Stimulated activated naive B cell treated with anti-CD40 and anti-IgM and Interleukin-4, amounts not matched to agents 10 μg/mL and 1 μg/mL and 100 μg/mL, for 72 hours (primary cell): ENCODE measurements around the gene LLGL2.

Source experiments
- ATAC-seq, 2 donors: fragments of 150-1000 bp; cut with Tn5 transposase; replicated peaks; 2 replicates each; pipeline ENCODE4 v1.10.0; 2021; ENCODE audit warnings: moderate library complexity in 1 of 2
- DNase-seq: peaks from one replicate; pipeline ENCODE4 v3.0.0; 2021
- H3K27ac Mint-ChIP-seq: one replicate; pipeline ENCODE4 v1.8.0; 2022; ENCODE audit warnings: mild to moderate bottlenecking, mixed read lengths
- H3K27me3 Mint-ChIP-seq, 2 donors: one replicate each; pipeline ENCODE4 v1.8.0; 2022; ENCODE audit warnings: mixed read lengths in 2 of 2
- H3K36me3 Mint-ChIP-seq, 2 donors: one replicate each; pipeline ENCODE4 v1.8.0; 2022; ENCODE audit warnings: mixed read lengths in 2 of 2, mild to moderate bottlenecking in 1 of 2
- H3K4me1 Mint-ChIP-seq, 2 donors: one replicate each; pipeline ENCODE4 v1.8.0; 2022; ENCODE audit warnings: mixed read lengths in 2 of 2, mild to moderate bottlenecking in 1 of 2
- H3K4me3 Mint-ChIP-seq, 2 donors: one replicate each; pipeline ENCODE4 v1.8.0; 2022; ENCODE audit warnings: mild to moderate bottlenecking in 2 of 2, mixed read lengths in 2 of 2, moderate library complexity in 1 of 2
- H3K9me3 Mint-ChIP-seq, 2 donors: one replicate each; pipeline ENCODE4 v1.8.0; 2022; ENCODE audit warnings: mixed read lengths in 2 of 2, mild to moderate bottlenecking in 1 of 2

LLGL2 gene

DNA sequence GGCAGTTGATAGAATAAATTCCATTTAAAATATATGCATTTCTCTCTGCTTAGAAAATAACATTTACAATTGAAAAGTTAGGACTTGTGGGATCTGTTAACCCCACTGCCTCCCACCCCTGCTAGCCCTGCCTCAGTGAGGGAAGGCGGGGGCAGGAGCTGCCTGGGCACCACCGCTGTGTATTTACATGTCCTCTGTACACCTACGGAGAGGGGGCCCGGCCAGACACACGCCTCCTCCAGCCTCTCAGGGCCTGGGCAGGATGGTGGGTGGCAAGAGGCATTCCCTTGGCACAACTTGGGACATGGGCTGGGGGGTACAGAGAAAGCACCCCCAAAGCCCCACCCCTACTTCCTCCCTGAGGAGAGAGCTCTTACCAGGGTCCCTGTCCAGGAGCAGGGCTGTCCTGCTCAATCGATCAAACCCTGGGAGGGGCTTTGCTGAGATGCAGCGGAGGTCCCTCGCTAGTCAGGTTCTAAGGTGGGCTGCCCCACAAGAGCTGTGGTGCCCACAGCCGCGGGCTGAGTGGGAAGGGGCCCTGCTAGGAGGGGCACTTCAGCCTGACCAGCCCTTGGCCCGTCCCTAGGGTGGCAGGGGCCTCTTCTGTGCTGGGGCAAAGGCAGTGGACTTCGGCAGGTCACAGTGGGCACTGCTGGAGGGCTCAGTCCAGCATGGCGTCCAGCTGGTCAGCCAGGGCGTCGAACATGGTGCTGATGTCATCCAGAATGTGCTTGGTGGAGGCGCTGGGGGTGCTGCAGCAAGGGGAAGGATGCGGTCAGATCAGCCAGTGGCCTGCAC lies 24.9 kb upstream of the LLGL2 start:
- no peak for DNase-seq
- H3K4me3 Mint-ChIP-seq, result no peak overlapping the region
- no peak overlapping the region for H3K27ac Mint-ChIP-seq
- peaks cover 18 to 30% of the 10 kb centered on the region in 2 donors for H3K36me3 Mint-ChIP-seq
- H3K9me3 Mint-ChIP-seq, result no peaks in the 10 kb centered on the region
- H3K4me1 Mint-ChIP-seq, result peaks cover 0 to 5% of the 10 kb centered on the region in 2 donors
- no peaks in the 10 kb centered on the region for H3K27me3 Mint-ChIP-seq
- ATAC-seq, result no peak

GRCh38 chr17:75501378-75502071 lies 24.0 kb upstream of the LLGL2 start:
- DNase-seq (no peak), ATAC-seq (no peak)
- Mint-ChIP-seq H3K27ac (no peak overlapping the region), H3K4me3 (no peak overlapping the region), H3K4me1 (peaks cover 0 to 5% of the 10 kb centered on the region in 2 donors), H3K27me3 (no peaks in the 10 kb centered on the region), H3K9me3 (no peaks in the 10 kb centered on the region), H3K36me3 (peaks cover 14 to 21% of the 10 kb centered on the region in 2 donors)

GRCh38 chr17:75502072-75502720 lies 23.3 kb upstream of the LLGL2 start:
- DNase-seq (no peak), ATAC-seq (no peak)
- Mint-ChIP-seq H3K27me3 (no peaks in the 10 kb centered on the region), H3K36me3 (peaks cover 14 to 19% of the 10 kb centered on the region in 2 donors), H3K9me3 (no peaks in the 10 kb centered on the region), H3K4me1 (peaks cover 0 to 5% of the 10 kb centered on the region in 2 donors), H3K27ac (no peak overlapping the region), H3K4me3 (no peak overlapping the region)

DNA sequence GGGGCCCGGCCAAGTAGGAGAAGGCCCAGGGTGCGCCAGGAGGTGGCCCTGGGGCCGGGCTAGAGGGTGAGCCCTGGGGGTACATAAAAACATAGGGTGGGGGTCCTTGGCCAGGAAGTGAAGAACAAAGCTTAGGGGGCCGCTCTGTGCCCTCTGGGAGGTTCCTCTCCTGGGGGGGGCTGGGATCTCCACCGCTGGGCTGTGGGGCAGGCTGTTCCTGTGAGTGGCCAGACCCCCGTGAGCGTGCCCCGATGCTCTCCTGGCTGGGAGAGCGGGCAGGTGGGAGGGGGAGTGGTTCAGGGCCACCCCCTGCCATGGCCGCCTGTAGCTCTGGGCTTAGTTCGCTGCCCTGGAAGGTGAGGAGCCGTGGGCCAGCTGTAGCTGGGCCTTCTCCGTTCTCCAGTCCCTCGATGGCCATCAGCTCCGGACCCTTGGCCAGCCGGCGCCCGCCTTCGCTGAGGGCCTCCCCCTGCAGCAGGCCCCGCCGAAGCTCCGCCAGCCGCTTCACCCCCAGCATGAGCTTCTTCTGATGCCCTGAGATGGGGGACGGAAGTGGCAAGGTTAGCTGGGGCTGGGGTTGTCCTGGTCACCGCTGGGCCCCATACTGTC lies 22.7 kb upstream of the LLGL2 start:
- peaks cover 12 to 16% of the 10 kb centered on the region in 2 donors for H3K36me3 Mint-ChIP-seq
- peaks cover 0 to 5% of the 10 kb centered on the region in 2 donors for H3K4me1 Mint-ChIP-seq
- ATAC-seq, result no peak
- H3K9me3 Mint-ChIP-seq, result no peaks in the 10 kb centered on the region
- H3K27ac Mint-ChIP-seq, result no peak overlapping the region
- H3K27me3 Mint-ChIP-seq, result no peaks in the 10 kb centered on the region
- no peak for DNase-seq
- H3K4me3 Mint-ChIP-seq, result no peak overlapping the region

DNA sequence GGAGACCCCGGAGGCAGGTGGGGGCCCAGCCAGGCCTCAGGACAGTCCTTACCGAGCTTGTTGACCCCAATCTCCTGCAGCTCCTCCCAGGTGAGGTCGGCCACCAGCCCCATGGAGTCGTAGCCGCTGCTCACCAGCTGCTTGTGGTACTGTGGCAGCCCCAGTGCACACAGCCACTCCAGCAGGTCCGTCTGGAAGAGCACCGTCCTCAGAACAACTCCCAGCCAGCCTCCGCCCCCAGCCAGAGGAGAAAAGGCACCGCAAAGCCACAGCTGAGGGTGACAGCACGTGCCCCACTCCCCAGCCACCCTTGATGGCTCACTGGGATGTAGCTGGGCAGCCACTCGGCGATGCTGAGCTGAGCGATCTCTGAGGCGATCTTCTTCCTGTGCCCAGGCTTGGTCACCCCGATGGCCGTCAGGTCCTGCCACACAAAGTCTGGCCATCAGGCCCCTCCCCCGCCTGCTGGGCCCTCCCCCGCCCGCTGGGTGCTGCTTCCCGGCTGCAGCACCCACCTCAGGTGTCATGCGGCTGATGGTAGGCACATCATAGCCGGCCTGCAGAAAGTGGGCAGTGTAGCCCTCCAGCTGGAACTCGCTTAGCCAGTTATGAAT lies 22.1 kb upstream of the LLGL2 start:
- no peak overlapping the region for H3K4me3 Mint-ChIP-seq
- no peak overlapping the region for H3K27ac Mint-ChIP-seq
- DNase-seq, result no peak
- ATAC-seq, result no peak
- H3K4me1 Mint-ChIP-seq, result peaks cover 0 to 5% of the 10 kb centered on the region in 2 donors
- no peaks in the 10 kb centered on the region for H3K27me3 Mint-ChIP-seq
- no peaks in the 10 kb centered on the region for H3K9me3 Mint-ChIP-seq
- H3K36me3 Mint-ChIP-seq, result peaks cover 12 to 13% of the 10 kb centered on the region in 2 donors

DNA sequence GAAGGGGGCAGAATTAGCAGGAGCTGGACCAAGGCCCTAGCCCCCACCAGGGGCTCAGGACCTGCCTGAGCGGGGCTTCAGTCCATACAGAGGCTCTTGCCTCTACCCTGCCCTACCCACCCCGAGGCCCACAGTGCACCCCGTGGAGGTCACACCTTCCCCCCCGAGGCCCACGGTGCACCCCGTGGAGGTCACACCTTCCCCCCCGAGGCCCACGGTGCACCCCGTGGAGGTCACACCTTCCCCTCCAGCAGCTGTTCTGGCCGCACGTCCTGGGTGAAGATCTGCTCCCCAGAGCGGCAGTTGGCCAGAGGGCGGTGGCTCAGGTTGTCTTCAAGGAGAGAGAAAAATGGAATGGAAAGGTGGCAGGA lies 21.5 kb upstream of the LLGL2 start:
- H3K27ac Mint-ChIP-seq, result no peak overlapping the region
- H3K4me3 Mint-ChIP-seq, result no peak overlapping the region
- peaks cover 0 to 5% of the 10 kb centered on the region in 2 donors for H3K4me1 Mint-ChIP-seq
- H3K27me3 Mint-ChIP-seq, result no peaks in the 10 kb centered on the region
- peaks cover 10 to 11% of the 10 kb centered on the region in 2 donors for H3K36me3 Mint-ChIP-seq
- DNase-seq (no peak), ATAC-seq (peak in 1 of 2 donors; percentile 5)
- no peaks in the 10 kb centered on the region for H3K9me3 Mint-ChIP-seq

- H3K9me3 Mint-ChIP-seq, result no peaks in the 10 kb centered on the region
- ATAC-seq (peak; percentile 76 to 82), DNase-seq (peak; percentile 33)
- H3K4me3 Mint-ChIP-seq, result no peak overlapping the region
- H3K27ac Mint-ChIP-seq, result no peak overlapping the region
- no peaks in the 10 kb centered on the region for H3K27me3 Mint-ChIP-seq
- H3K4me1 Mint-ChIP-seq, result peaks cover 0 to 5% of the 10 kb centered on the region in 2 donors
- peaks cover 4 to 5% of the 10 kb centered on the region in 2 donors for H3K36me3 Mint-ChIP-seq
These were observed 20.9 kb upstream of the LLGL2 start for GRCh38 chr17:75504347-75505151.

GRCh38 chr17:75505152-75505409 lies 20.4 kb upstream of the LLGL2 start:
- no peaks in the 10 kb centered on the region for H3K27me3 Mint-ChIP-seq
- H3K4me1 Mint-ChIP-seq, result peaks cover 0 to 5% of the 10 kb centered on the region in 2 donors
- ATAC-seq (no peak), DNase-seq (no peak)
- peaks cover 0 to under 1% of the 10 kb centered on the region in 2 donors for H3K36me3 Mint-ChIP-seq
- no peak overlapping the region for H3K4me3 Mint-ChIP-seq
- H3K9me3 Mint-ChIP-seq, result no peaks in the 10 kb centered on the region
- H3K27ac Mint-ChIP-seq, result no peak overlapping the region

DNA sequence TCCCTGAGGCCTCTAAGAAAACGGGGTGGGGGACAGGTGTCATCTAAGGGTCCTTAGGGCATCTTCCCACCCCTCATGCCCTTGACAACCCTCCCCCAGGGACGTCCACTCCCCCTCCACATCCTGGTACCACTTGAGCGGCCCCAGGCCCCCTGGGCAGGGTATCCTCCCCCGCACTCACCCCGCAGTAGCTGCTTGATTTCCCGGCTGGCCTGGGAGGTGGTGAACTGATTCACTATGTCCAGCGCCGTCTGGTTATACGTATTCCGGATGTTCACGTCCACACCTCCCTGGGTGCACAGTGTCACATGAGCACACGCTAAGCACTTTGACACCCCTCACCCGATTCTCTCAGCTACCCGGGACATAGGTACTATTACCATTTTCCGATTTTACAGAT lies 19.9 kb upstream of the LLGL2 start:
- no peak overlapping the region for H3K4me3 Mint-ChIP-seq

GRCh38 chr17:75506134-75506533 lies 19.4 kb upstream of the LLGL2 start:
- Mint-ChIP-seq H3K9me3 (no peaks in the 10 kb centered on the region), H3K4me3 (no peak overlapping the region), H3K27ac (no peak overlapping the region), H3K27me3 (no peaks in the 10 kb centered on the region), H3K4me1 (peaks cover 0 to 5% of the 10 kb centered on the region in 2 donors), H3K36me3 (no peaks in the 10 kb centered on the region)
- ATAC-seq (no peak), DNase-seq (no peak)

More for the DNA sequence above, 19.9 kb upstream of the LLGL2 start:
- no peaks in the 10 kb centered on the region for H3K27me3 Mint-ChIP-seq
- DNase-seq (no peak), ATAC-seq (no peak)
- H3K9me3 Mint-ChIP-seq, result no peaks in the 10 kb centered on the region
- H3K4me1 Mint-ChIP-seq, result peaks cover 0 to 5% of the 10 kb centered on the region in 2 donors
- H3K36me3 Mint-ChIP-seq, result no peaks in the 10 kb centered on the region
- H3K27ac Mint-ChIP-seq, result no peak overlapping the region

DNA sequence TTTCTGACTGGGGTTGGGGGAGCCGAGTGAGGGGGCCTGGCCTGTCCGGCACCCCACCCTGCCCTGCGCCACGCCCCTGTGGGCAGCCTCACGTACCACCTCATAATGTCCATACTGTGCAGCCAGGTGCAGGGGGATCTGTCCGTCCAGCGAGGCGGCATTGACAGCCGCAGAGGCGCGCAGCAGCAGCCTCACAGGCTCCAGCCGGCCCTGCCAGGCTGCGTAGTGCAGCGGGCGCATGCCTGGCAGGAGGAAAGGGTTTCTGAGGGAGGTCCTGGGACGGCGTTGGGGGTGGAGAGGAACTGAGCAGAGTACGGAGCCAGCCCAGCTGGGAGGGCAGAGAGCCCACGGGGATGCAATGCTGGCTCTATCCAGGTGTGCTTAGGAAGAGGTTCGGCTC lies 18.6 kb upstream of the LLGL2 start:
- Mint-ChIP-seq H3K4me1 (peaks cover 0 to 5% of the 10 kb centered on the region in 2 donors), H3K27ac (peak overlapping the region; percentile 42)

GRCh38 chr17:75507733-75508719 lies 17.5 kb upstream of the LLGL2 start:
- H3K4me3 Mint-ChIP-seq, result no peak overlapping the region
- H3K36me3 Mint-ChIP-seq, result no peaks in the 10 kb centered on the region
- ATAC-seq, result no peak

More for the DNA sequence above, 18.6 kb upstream of the LLGL2 start:
- no peaks in the 10 kb centered on the region for H3K36me3 Mint-ChIP-seq
- DNase-seq, result no peak
- H3K27me3 Mint-ChIP-seq, result no peaks in the 10 kb centered on the region
- H3K4me3 Mint-ChIP-seq, result no peak overlapping the region
- ATAC-seq, result no peak
- no peaks in the 10 kb centered on the region for H3K9me3 Mint-ChIP-seq

More at GRCh38 chr17:75507733-75508719, 17.5 kb upstream of the LLGL2 start:
- Mint-ChIP-seq H3K4me1 (peaks cover 0 to 5% of the 10 kb centered on the region in 2 donors), H3K9me3 (no peaks in the 10 kb centered on the region), H3K27me3 (no peaks in the 10 kb centered on the region), H3K27ac (no peak overlapping the region)
- no peak for DNase-seq
